ENCODE results near the gene DCXR.

DCXR gene

GRCh38 chr17:81990836-81991683 is 46.4 kb downstream of the DCXR start:
- Histone ChIP-seq H3F3A (ENCODE audit: insufficient read depth, low read length) (no peaks in the 10 kb centered on the region), H3K9ac (ENCODE audit: low read length) (no peak overlapping the region), H4K20me1 (ENCODE audit: insufficient read depth, low read length) (no peaks in the 10 kb centered on the region), H3K4me2 (ENCODE audit: low read length) (no peak overlapping the region), H3K4me1 (ENCODE audit: insufficient read depth, low read length, severe bottlenecking) (no peaks in the 10 kb centered on the region), H3K27ac (ENCODE audit: low read depth, low read length, poor library complexity, severe bottlenecking) (no peak overlapping the region), H2AFZ (ENCODE audit: low read length) (no peak overlapping the region), H3K9me2 (ENCODE audit: low read depth, low read length) (no peaks in the 10 kb centered on the region), H3K9me3 (ENCODE audit: low read length) (no peaks in the 10 kb centered on the region), H3K4me3 (ENCODE audit: low read depth, low read length, poor library complexity, severe bottlenecking) (no peak overlapping the region), H3K27me3 (ENCODE audit: insufficient read depth, low read length) (no peaks in the 10 kb centered on the region), H3K79me2 (ENCODE audit: insufficient read depth, low read length) (no peaks in the 10 kb centered on the region), H3K36me3 (ENCODE audit: insufficient read depth, low read length) (peaks cover 5% of the 10 kb centered on the region; the same call in 1 of the 2 replicates)
- TF ChIP-seq EZH2 (IDR thresholded peaks at IDR 0.05; ENCODE audit: borderline replicate concordance, low read length), result no peak
- TF ChIP-seq CTCF (IDR thresholded peaks at IDR 0.05; ENCODE audit: low read length), result no peak

DNA sequence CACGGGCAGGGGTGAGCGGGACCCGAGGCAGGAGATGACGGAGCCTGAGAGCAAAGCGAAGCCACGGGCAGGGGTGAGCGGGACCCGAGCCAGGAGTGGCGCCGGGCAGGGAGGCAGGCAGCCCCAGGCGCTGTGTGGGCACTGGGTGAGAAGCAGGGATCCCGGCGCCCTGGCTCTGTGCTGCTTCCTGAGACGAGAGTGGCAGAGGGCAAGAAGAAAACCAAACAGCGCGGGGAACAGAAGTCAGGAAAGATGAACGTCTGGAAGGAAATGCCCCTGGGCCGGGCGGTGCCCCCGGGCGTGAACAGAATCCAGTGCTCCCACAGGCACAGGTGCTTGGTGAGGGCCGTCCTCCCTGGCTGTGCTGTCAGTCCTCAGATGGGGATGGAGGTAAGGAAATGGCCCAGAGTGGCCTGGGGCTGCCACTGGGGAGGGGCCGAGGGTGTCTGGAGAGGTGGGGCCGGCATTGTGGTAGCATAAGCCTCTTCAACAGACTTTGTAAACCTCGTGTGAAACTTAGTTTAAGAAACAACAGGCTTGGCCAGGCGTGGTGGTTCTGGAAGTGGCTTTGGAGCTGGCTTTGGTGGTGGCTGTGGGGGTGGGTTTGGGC is 50.2 kb downstream of the DCXR start:
- Histone ChIP-seq H3K27me3 (ENCODE audit: insufficient read depth, low read length) (no peaks in the 10 kb centered on the region), H4K20me1 (ENCODE audit: insufficient read depth, low read length) (no peaks in the 10 kb centered on the region), H3K36me3 (ENCODE audit: insufficient read depth, low read length) (peaks cover 30% of the 10 kb centered on the region), H3K79me2 (ENCODE audit: insufficient read depth, low read length) (no peaks in the 10 kb centered on the region), H3K4me3 (ENCODE audit: low read depth, low read length, poor library complexity, severe bottlenecking) (no peak overlapping the region), H3K9me3 (ENCODE audit: low read length) (no peaks in the 10 kb centered on the region), H2AFZ (ENCODE audit: low read length) (no peak overlapping the region), H3K27ac (ENCODE audit: low read depth, low read length, poor library complexity, severe bottlenecking) (no peak overlapping the region), H3K9me2 (ENCODE audit: low read depth, low read length) (no peaks in the 10 kb centered on the region), H3K9ac (ENCODE audit: low read length) (no peak overlapping the region), H3K4me2 (ENCODE audit: low read length) (no peak overlapping the region), H3K4me1 (ENCODE audit: insufficient read depth, low read length, severe bottlenecking) (no peaks in the 10 kb centered on the region), H3F3A (ENCODE audit: insufficient read depth, low read length) (no peaks in the 10 kb centered on the region)
- no peak for TF ChIP-seq EZH2 (IDR thresholded peaks at IDR 0.05; ENCODE audit: borderline replicate concordance, low read length)
- no peak for TF ChIP-seq CTCF (IDR thresholded peaks at IDR 0.05; ENCODE audit: low read length)

- Histone ChIP-seq H3K36me3 (ENCODE audit: insufficient read depth, low read length) (peaks cover 30% of the 10 kb centered on the region), H3K4me3 (ENCODE audit: low read depth, low read length, poor library complexity, severe bottlenecking) (no peak overlapping the region), H3K27ac (ENCODE audit: low read depth, low read length, poor library complexity, severe bottlenecking) (no peak overlapping the region), H3F3A (ENCODE audit: insufficient read depth, low read length) (no peaks in the 10 kb centered on the region), H3K4me1 (ENCODE audit: insufficient read depth, low read length, severe bottlenecking) (no peaks in the 10 kb centered on the region), H3K9me2 (ENCODE audit: low read depth, low read length) (no peaks in the 10 kb centered on the region), H3K27me3 (ENCODE audit: insufficient read depth, low read length) (no peaks in the 10 kb centered on the region), H4K20me1 (ENCODE audit: insufficient read depth, low read length) (no peaks in the 10 kb centered on the region), H3K79me2 (ENCODE audit: insufficient read depth, low read length) (no peaks in the 10 kb centered on the region), H3K4me2 (ENCODE audit: low read length) (no peak overlapping the region), H3K9ac (ENCODE audit: low read length) (no peak overlapping the region), H3K9me3 (ENCODE audit: low read length) (no peaks in the 10 kb centered on the region), H2AFZ (ENCODE audit: low read length) (no peak overlapping the region)
- TF ChIP-seq EZH2 (IDR thresholded peaks at IDR 0.05; ENCODE audit: borderline replicate concordance, low read length), result no peak
- TF ChIP-seq CTCF (IDR thresholded peaks at IDR 0.05; ENCODE audit: low read length), result no peak
Measured at GRCh38 chr17:81986606-81987005, 50.9 kb downstream of the DCXR start.

Data from OCI-LY1 (cell line).